ENCODE data around the gene DHRS13.
A peak's percentile ranks its signal among the peaks of the same experiment; 100 is the strongest.
"Not testable (repeated sequence)": the region's sequence is repeated elsewhere in the genome, so short reads cannot be mapped to it uniquely, and the experiment has no call there.

Gene DHRS13

GRCh38 chr17:28878158-28878910 lies 24.5 kb downstream of the DHRS13 start:
- H3K4me3 Mint-ChIP-seq: no peak overlapping the region
- no peaks in the 10 kb centered on the region for H3K27me3 Mint-ChIP-seq (ENCODE audit: low read depth)
- peaks cover 5% of the 10 kb centered on the region for H3K4me1 Mint-ChIP-seq (ENCODE audit: low read depth)
- no peak for DNase-seq (ENCODE audit: low spot score)
- H3K9me3 Mint-ChIP-seq: no peaks in the 10 kb centered on the region
- no peak overlapping the region for H3K27ac Mint-ChIP-seq
- H3K36me3 Mint-ChIP-seq (ENCODE audit: low read depth): peaks cover 44% of the 10 kb centered on the region

DNA sequence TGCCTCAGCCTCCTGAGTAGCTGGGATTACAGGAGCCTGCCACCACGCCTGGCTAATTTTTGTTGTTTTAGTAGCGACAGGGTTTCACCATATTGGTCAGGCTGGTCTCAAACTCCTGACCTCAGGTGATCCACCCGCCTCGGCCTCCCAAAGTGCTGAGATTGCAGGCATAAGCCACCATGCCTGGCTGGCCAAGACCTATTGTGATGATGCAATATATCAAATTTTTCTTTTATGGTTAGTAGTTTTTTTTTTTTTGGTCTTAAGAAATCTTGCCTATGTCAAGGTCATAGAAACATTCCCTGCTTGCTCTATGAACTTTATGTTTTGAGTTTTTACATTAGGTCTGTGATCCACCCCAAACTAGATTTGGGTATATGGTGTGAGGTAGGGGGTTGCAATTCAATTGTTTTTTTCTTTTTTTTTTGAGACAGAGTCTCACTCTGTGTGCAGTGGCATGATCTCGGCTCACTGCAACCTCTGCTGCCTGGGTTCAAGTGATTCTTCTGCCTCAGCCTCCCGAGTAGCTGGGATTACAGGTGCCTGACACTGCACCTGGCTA lies 25.6 kb downstream of the DHRS13 start:
- not testable (repeated sequence) for H3K27me3 Mint-ChIP-seq (ENCODE audit: low read depth); DNase-seq (ENCODE audit: low spot score); H3K4me3 Mint-ChIP-seq; H3K4me1 Mint-ChIP-seq (ENCODE audit: low read depth); H3K9me3 Mint-ChIP-seq; H3K27ac Mint-ChIP-seq
- H3K36me3 Mint-ChIP-seq (ENCODE audit: low read depth): peaks cover 35% of the 10 kb centered on the region

DNA sequence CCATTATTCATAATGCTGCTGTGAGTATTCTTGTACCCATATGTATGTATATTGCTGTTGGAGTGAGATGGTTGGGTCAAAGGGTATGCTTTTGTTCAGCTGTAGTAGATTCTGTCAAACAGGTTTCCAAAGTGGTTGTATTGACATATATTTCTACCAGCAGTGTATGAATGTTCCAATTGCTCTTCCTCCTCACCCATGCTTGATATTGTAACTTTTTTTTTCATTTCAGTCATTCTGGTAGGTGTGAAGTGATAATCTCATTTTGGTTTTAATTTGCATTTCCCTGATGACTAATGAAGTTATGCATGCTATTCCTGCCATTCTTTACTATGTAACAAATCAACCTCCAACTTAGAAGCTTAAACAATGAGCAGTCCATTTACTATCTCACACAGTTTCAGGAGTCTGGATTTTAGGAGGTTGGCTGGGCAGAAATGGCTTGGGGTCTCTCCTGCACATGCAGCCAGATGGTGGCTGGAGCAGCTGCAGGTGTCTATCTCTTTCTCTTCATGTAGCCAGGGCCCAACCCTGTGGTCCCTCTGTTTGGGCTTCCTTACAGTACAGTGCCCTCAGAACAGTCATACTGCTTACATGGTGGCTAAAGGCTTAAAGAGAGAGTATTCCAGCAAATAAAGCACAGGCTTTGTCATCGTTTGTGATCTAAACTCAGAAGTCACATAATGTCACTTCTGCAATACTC lies 26.9 kb downstream of the DHRS13 start:
- H3K9me3 Mint-ChIP-seq: no peaks in the 10 kb centered on the region
- no peaks in the 10 kb centered on the region for H3K27me3 Mint-ChIP-seq (ENCODE audit: low read depth)
- H3K4me1 Mint-ChIP-seq (ENCODE audit: low read depth): peaks cover 11% of the 10 kb centered on the region
- H3K36me3 Mint-ChIP-seq (ENCODE audit: low read depth): peaks cover 28% of the 10 kb centered on the region
- H3K27ac Mint-ChIP-seq: no peak overlapping the region
- no peak for DNase-seq (ENCODE audit: low spot score)
- H3K4me3 Mint-ChIP-seq: no peak overlapping the region

DNA sequence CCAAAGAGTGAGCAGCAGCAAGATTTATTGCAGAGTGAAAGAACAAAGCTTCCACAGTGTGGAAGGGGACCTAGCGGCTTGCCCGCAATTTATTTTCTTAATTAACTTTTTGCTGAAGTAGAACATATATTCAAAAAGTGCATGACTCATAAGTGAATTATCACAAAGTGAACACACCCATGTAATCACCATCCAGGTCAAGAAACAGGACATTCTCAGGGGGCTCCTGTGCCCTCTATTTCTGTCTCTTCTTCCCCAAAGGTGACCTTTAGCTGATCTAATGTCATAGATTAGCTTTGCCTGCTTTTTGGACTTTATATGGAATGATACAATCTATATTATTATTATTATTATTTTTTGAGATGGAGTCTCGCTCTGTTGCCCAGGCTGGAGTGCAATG lies 28.1 kb downstream of the DHRS13 start:
- Mint-ChIP-seq H3K4me1 (ENCODE audit: low read depth) (peaks cover 12% of the 10 kb centered on the region), H3K27me3 (ENCODE audit: low read depth) (no peaks in the 10 kb centered on the region), H3K9me3 (no peaks in the 10 kb centered on the region), H3K4me3 (no peak overlapping the region), H3K27ac (no peak overlapping the region), H3K36me3 (ENCODE audit: low read depth) (peaks cover 18% of the 10 kb centered on the region)
- DNase-seq (ENCODE audit: low spot score): no peak

DNA sequence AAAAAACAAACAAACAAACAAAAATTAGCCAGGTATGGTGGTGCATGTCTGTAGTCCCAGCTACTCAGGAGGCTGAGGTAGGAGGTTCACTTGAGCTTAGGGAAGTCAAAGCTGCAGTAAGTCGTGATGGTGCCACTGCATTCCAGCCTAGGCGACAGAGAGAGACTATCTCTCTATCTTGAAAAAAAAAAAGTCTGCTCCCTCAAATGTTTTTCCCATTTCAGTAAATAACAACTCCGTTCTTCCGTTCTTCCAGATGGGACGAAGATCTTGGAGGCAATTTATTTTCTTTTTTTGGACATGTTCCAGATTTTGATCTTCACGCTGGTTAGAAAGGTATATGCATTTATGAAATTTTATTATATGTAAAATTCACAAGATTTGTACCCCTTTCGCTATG lies 29.0 kb downstream of the DHRS13 start:
- peaks cover 13% of the 10 kb centered on the region for H3K36me3 Mint-ChIP-seq (ENCODE audit: low read depth)
- DNase-seq (ENCODE audit: low spot score): no peak
- no peak overlapping the region for H3K4me3 Mint-ChIP-seq
- H3K27me3 Mint-ChIP-seq (ENCODE audit: low read depth): no peaks in the 10 kb centered on the region
- H3K9me3 Mint-ChIP-seq: no peaks in the 10 kb centered on the region
- H3K4me1 Mint-ChIP-seq (ENCODE audit: low read depth): peaks cover 12% of the 10 kb centered on the region
- no peak overlapping the region for H3K27ac Mint-ChIP-seq

DNA sequence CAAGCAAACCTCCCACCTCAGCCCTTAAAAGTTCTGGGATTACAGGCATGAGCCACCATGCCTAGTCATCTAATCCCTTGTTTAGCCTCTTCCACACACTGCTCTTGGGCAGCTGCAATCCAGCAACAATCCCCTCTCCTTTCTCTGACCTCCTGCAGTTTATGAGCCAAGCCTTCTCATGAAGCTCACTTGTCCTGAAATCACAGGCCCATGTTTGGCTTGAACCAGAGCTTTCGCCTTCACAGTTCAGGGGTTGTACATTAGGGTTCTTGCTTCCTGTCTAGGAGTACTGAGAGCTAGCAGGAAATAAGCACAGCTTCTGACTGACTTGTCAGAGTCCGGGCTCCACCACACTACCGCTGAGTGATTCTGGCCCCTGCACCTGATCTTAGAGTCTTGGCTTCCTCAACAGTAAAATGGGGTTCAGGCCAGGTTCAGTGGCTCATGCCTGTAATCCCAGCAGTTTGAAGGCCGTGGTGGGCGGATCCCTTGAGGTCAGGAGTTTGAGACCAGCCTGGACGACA lies 31.8 kb downstream of the DHRS13 start:
- H3K4me3 Mint-ChIP-seq: peak overlapping the region; percentile 45

GRCh38 chr17:28867276-28867675 lies 35.6 kb downstream of the DHRS13 start:
- Mint-ChIP-seq H3K27me3 (ENCODE audit: low read depth) (no peaks in the 10 kb centered on the region), H3K36me3 (ENCODE audit: low read depth) (no peaks in the 10 kb centered on the region), H3K4me3 (no peak overlapping the region), H3K9me3 (no peaks in the 10 kb centered on the region), H3K4me1 (ENCODE audit: low read depth) (peaks cover 10% of the 10 kb centered on the region), H3K27ac (no peak overlapping the region)
- DNase-seq (ENCODE audit: low spot score): no peak

More for the DNA sequence above, 31.8 kb downstream of the DHRS13 start:
- no peaks in the 10 kb centered on the region for H3K27me3 Mint-ChIP-seq (ENCODE audit: low read depth)
- no peaks in the 10 kb centered on the region for H3K36me3 Mint-ChIP-seq (ENCODE audit: low read depth)
- H3K4me1 Mint-ChIP-seq (ENCODE audit: low read depth): peaks cover 9% of the 10 kb centered on the region
- peak; percentile 29 for DNase-seq (ENCODE audit: low spot score)
- H3K9me3 Mint-ChIP-seq: no peaks in the 10 kb centered on the region
- peak overlapping the region; percentile 95 for H3K27ac Mint-ChIP-seq

DNA sequence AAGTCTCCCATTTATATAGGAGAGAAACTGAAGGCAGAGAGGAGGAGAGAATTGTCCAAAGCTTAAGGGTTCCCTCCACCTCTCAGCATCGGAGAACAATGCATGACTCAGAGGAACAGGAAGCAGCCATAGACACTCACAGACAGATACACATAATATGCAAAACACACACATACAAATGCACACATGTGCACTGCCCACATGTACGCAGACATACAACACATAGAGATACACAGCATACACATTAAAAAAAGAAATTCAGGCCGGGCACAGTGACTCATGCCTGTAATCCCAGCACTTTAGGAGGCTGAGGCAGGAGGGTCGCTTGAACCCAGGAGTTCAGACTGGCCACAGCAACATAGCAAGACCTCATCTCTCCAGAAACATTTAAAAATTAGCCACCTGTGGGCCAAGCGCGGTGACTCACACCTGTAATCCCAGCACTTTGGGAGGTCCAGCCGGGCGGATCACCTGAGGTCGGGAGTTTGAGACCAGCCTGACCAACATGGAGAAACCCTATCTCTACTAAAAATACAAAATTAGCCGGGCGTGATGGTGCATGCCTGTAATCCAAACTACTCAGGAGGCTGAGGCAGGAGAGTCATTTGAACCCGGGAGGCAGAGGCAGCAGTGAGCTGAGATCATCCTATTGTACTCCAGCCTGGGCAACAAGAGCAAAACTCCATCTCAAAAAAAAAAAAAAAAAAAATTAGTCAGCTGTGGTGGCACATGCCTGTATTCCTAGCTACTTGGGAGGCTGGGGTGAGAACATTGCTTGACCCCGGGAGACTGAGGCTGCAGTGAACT lies 36.7 kb downstream of the DHRS13 start:
- H3K27me3 Mint-ChIP-seq (ENCODE audit: low read depth): no peaks in the 10 kb centered on the region
- no peak for DNase-seq (ENCODE audit: low spot score)
- no peak overlapping the region for H3K4me3 Mint-ChIP-seq
- peaks cover 5% of the 10 kb centered on the region for H3K4me1 Mint-ChIP-seq (ENCODE audit: low read depth)
- no peaks in the 10 kb centered on the region for H3K36me3 Mint-ChIP-seq (ENCODE audit: low read depth)
- H3K9me3 Mint-ChIP-seq: no peaks in the 10 kb centered on the region
- no peak overlapping the region for H3K27ac Mint-ChIP-seq

DNA sequence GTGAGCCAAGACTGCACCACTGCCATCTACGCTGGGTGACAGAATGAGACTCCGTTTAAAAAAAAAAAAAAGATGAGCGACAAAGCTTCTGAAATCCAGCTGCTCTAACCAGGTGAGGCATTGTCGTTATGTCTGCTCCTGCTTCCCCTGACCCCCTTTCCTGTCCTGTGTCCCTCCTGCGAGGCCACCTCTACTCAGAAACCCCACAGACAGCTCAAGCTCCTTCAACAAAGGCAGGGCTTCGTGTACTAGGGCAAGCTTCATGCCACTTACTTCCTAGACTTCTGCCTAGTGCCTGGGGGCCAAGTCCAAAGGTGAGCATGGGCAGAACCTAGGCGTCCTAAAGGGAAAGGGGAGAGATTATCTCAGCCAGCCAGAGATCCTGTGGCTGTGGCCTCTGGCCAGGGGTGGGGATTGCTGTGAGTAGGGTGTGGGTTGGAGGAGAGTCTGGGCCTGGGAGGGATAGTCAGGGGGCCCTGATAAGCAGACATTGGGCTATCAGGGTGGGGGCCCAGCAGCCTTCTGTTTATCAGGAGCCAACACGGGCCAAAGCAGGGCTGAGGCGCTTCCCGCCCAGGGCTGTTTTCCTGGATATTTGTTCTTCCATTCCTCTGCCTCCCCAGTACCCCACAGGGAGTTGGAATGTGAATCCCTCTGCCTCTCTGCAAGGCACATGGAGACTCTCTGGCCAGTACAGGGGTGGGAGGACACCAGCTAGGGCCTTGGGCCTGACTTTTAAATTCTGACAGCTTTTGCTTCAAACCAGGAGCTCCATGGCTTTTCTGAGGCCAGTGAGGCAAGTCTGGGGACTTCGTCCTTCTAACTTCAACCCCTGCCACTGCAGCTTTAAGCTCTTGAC lies 37.7 kb downstream of the DHRS13 start:
- peaks cover 3% of the 10 kb centered on the region for H3K4me1 Mint-ChIP-seq (ENCODE audit: low read depth)
- no peaks in the 10 kb centered on the region for H3K27me3 Mint-ChIP-seq (ENCODE audit: low read depth)
- H3K36me3 Mint-ChIP-seq (ENCODE audit: low read depth): peaks cover 3% of the 10 kb centered on the region
- H3K9me3 Mint-ChIP-seq: no peaks in the 10 kb centered on the region
- no peak for DNase-seq (ENCODE audit: low spot score)
- H3K27ac Mint-ChIP-seq: no peak overlapping the region
- no peak overlapping the region for H3K4me3 Mint-ChIP-seq

- Mint-ChIP-seq H3K4me3 (no peak overlapping the region), H3K36me3 (ENCODE audit: low read depth) (peaks cover 6% of the 10 kb centered on the region), H3K27ac (no peak overlapping the region), H3K4me1 (ENCODE audit: low read depth) (peaks cover 3% of the 10 kb centered on the region), H3K9me3 (no peaks in the 10 kb centered on the region), H3K27me3 (ENCODE audit: low read depth) (no peaks in the 10 kb centered on the region)
- DNase-seq (ENCODE audit: low spot score): no peak
These were observed 38.9 kb downstream of the DHRS13 start for GRCh38 chr17:28863953-28864352.

- H3K4me3 Mint-ChIP-seq: no peak overlapping the region
- H3K4me1 Mint-ChIP-seq (ENCODE audit: low read depth): peaks cover 3% of the 10 kb centered on the region
- H3K36me3 Mint-ChIP-seq (ENCODE audit: low read depth): peaks cover 18% of the 10 kb centered on the region
- no peaks in the 10 kb centered on the region for H3K9me3 Mint-ChIP-seq
- no peaks in the 10 kb centered on the region for H3K27me3 Mint-ChIP-seq (ENCODE audit: low read depth)
- H3K27ac Mint-ChIP-seq: no peak overlapping the region
- no peak for DNase-seq (ENCODE audit: low spot score)
These were observed 40.3 kb downstream of the DHRS13 start for GRCh38 chr17:28862561-28862960.

- no peak for DNase-seq (ENCODE audit: low spot score)
- peaks cover 21% of the 10 kb centered on the region for H3K36me3 Mint-ChIP-seq (ENCODE audit: low read depth)
- H3K27me3 Mint-ChIP-seq (ENCODE audit: low read depth): no peaks in the 10 kb centered on the region
- H3K4me3 Mint-ChIP-seq: no peak overlapping the region
- H3K27ac Mint-ChIP-seq: peak overlapping the region; percentile 10
- no peaks in the 10 kb centered on the region for H3K9me3 Mint-ChIP-seq
- H3K4me1 Mint-ChIP-seq (ENCODE audit: low read depth): peaks cover 3% of the 10 kb centered on the region
These were observed 41.3 kb downstream of the DHRS13 start for GRCh38 chr17:28861393-28862203.
